PC-3 (cell line): ENCODE measurements around the gene PAX5. TPM values are rescaled to one million over a fixed set of nuclear protein-coding genes. Genes with fewer than 3 reads are reported as not detected.
"Not testable (repeated sequence)": the region's sequence is repeated elsewhere in the genome, so short reads cannot be mapped to it uniquely, and the experiment has no call there.

Experiments
- ATAC-seq: fragments of 200-7000 bp; cut with Tn5 transposase; 2 replicates; pipeline ENCODE4 v1.9.1; 2020; ENCODE audit warnings: mild to moderate bottlenecking, moderate library complexity
- BruUV-seq: library from RNA; stranded (reverse); fragments of 400-500 nt; replicated peaks from 2 replicates; lab custom pipeline; 2021; lab: Mats Ljungman, UMichigan
- CTCF ChIA-PET: fragments of 300-600 bp; sonication (Branson Sonifier 250); formaldehyde crosslinking; loops from one replicate; lab custom pipeline; 2022; ENCODE audit warnings: antibody characterized with exemption; lab: Charles Lee
- POLR2A ChIA-PET: fragments of 300-600 bp; sonication (Branson Sonifier 250); formaldehyde crosslinking; loops from one replicate; lab custom pipeline; 2022; ENCODE audit warnings: antibody characterized with exemption; ENCODE audit not compliant: unreplicated experiment; lab: Charles Lee
- DNase-seq: peaks from one replicate; pipeline ENCODE4 v3.0.0-alpha.2; 2015
- H2AFZ ChIP-seq: fragments of 300-600 bp; sonication (generic); 2 replicates; pipeline ENCODE4 v1.6.0; 2016; ENCODE audit warnings: antibody characterized with exemption, low read length
- H3F3A ChIP-seq: fragments of 300-600 bp; sonication (generic); one replicate; pipeline ENCODE4 v1.6.0; 2017; ENCODE audit warnings: antibody characterized with exemption, low read length, control low read depth, mild to moderate bottlenecking; ENCODE audit not compliant: unreplicated experiment
- H3K27ac ChIP-seq: fragments of 300-600 bp; sonication (generic); 2 replicates; pipeline ENCODE4 v1.5.1; 2016; ENCODE audit warnings: mild to moderate bottlenecking, low read length
- H3K27me3 ChIP-seq: fragments of 300-600 bp; sonication (generic); 2 replicates; pipeline ENCODE4 v1.6.1; 2016; ENCODE audit warnings: low read length, mixed read lengths
- H3K36me3 ChIP-seq: fragments of 300-600 bp; sonication (generic); 2 replicates; pipeline ENCODE4 v1.6.1; 2016; ENCODE audit warnings: low read depth, mixed run types, low read length, mixed read lengths
- H3K4me1 ChIP-seq: fragments of 300-600 bp; sonication (generic); 2 replicates; pipeline ENCODE4 v1.5.1; 2016; ENCODE audit warnings: low read length; ENCODE audit not compliant: insufficient read depth
- H3K4me2 ChIP-seq: fragments of 300-600 bp; sonication (generic); 2 replicates; pipeline ENCODE4 v1.6.0; 2016; ENCODE audit warnings: low read length
- H3K4me3 ChIP-seq: fragments of 300-600 bp; sonication (generic); 2 replicates; pipeline ENCODE4 v1.5.1; 2016; ENCODE audit warnings: mild to moderate bottlenecking, low read length, mixed read lengths
- H3K79me2 ChIP-seq: fragments of 300-600 bp; sonication (generic); 2 replicates; pipeline ENCODE4 v1.6.1; 2017; ENCODE audit warnings: low read length, mixed read lengths
- H3K9ac ChIP-seq: fragments of 300-600 bp; sonication (generic); 2 replicates; pipeline ENCODE4 v1.6.0; 2016; ENCODE audit warnings: mild to moderate bottlenecking, low read length
- H3K9me2 ChIP-seq: fragments of 300-600 bp; sonication (generic); replicated peaks from 2 replicates; pipeline ENCODE4 v1.6.1; 2016; ENCODE audit warnings: mixed run types, low read length, mixed read lengths
- H3K9me3 ChIP-seq: fragments of 300-600 bp; sonication (generic); 2 replicates; pipeline ENCODE4 v1.6.1; 2016; ENCODE audit warnings: low read length, mixed read lengths
- H4K20me1 ChIP-seq: fragments of 300-600 bp; sonication (generic); 2 replicates; pipeline ENCODE4 v1.6.1; 2016; ENCODE audit warnings: low read length, mixed read lengths
- CTCF ChIP-seq: fragments of 300-600 bp; sonication (generic); conservative IDR thresholded peaks from 2 replicates; pipeline ENCODE4 v1.5.1; 2017; ENCODE audit warnings: antibody characterized with exemption, low read depth, mild to moderate bottlenecking, low read length
- EZH2 ChIP-seq: fragments of 300-600 bp; sonication (generic); IDR thresholded peaks from one replicate; pipeline ENCODE4 v1.6.1; 2017; ENCODE audit warnings: antibody characterized with exemption, mild to moderate bottlenecking, low read length; ENCODE audit not compliant: unreplicated experiment
- EZH2phosphoT487 ChIP-seq: fragments of 300-600 bp; sonication (generic); IDR thresholded peaks from 2 replicates; pipeline ENCODE4 v1.6.1; 2018; ENCODE audit warnings: mild to moderate bottlenecking, antibody characterized with exemption, low read length, borderline replicate concordance
- intact Hi-C: fragments of 100-400 bp; cut with micrococcal nuclease; formaldehyde crosslinking; loops from 2 replicates; pipeline ENCODE4 v1.9.0; 2023
- total RNA-seq: library from RNA; depleted of rRNA; stranded (reverse); fragments of >200 nt; gene quantifications from 2 replicates; pipeline ENCODE4 v1.2.3, GENCODE V29; 2014

The PAX5 gene
- total RNA-seq, 1 experiment from 2014 or later = not detected

GRCh38 chr9:37082214-37082765 is 48.2 kb upstream of the PAX5 start:
- peaks cover 53% of the 10 kb centered on the region for H3K79me2 ChIP-seq
- POLR2A ChIA-PET = interaction anchor here (0.6 to 0.7 kb wide), 2 partner anchors 329 to 991 kb away, joined by 3 read pairs; no protein-coding TSS in a partner anchor

DNA sequence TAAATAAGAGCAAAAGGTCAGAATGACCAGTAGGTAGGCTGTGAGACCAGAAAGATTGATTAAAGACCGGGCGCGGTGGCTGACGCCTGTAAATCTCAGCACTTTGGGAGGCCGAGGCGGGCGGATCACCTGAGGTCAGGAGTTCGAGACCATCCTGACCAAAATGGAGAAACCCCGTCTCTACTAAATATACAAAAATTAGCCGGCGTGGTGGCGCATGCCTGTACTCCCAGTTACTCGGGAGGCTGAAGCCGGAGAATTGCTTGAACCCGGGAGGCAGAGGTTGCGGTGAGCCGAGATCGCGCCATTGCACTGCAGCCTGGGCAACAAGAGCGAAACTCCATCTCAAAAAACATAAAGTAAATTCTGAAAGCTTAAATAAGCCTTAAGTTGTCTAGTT is 47.4 kb upstream of the PAX5 start:
- H3K36me3 ChIP-seq, BruUV-seq, DNase-seq, H3K9ac ChIP-seq, H3K9me3 ChIP-seq, H3K9me2 ChIP-seq, H2AFZ ChIP-seq, ATAC-seq, H4K20me1 ChIP-seq, H3K27me3 ChIP-seq, H3K27ac ChIP-seq, intact Hi-C loops, H3F3A ChIP-seq, CTCF ChIA-PET: not testable (repeated sequence)
- peak overlapping the region; percentile 90 for H3K4me2 ChIP-seq
- peak overlapping the region; percentile 99; the same call in 1 of the 2 replicates for H3K4me3 ChIP-seq
- POLR2A ChIA-PET = interaction anchor here (0.7 kb wide), 1 partner anchor 330 kb away, joined by 3 read pairs; no protein-coding TSS in a partner anchor
- peaks cover 53% of the 10 kb centered on the region for H3K79me2 ChIP-seq
- H3K4me1 ChIP-seq = 0 out of 2 replicates have a peak, but pooled peaks cover 13% of the 10 kb centered on the region

More at GRCh38 chr9:37082214-37082765, 48.2 kb upstream of the PAX5 start:
- DNase-seq = no peak
- intact Hi-C loops = no loop called here
- no peak overlapping the region for H2AFZ ChIP-seq
- H3K4me1 ChIP-seq = 0 out of 2 replicates have a peak, but pooled peaks cover 13% of the 10 kb centered on the region
- H4K20me1 ChIP-seq = no peaks in the 10 kb centered on the region
- H3K4me3 ChIP-seq = no peak overlapping the region
- no peaks in the 10 kb centered on the region for H3K9me2 ChIP-seq
- no peak for ATAC-seq
- peaks cover 8% of the 10 kb centered on the region for H3K36me3 ChIP-seq
- CTCF ChIA-PET = no interaction called here
- peak overlapping the region; percentile 90; the same call in 1 of the 2 replicates for H3K4me2 ChIP-seq
- H3F3A ChIP-seq = no peaks in the 10 kb centered on the region
- no peak overlapping the region for H3K27ac ChIP-seq
- H3K9me3 ChIP-seq = no peaks in the 10 kb centered on the region
- TF ChIP-seq EZH2 (no peak), CTCF (no peak), EZH2phosphoT487 (no peak)
- H3K9ac ChIP-seq = no peak overlapping the region
- no peaks in the 10 kb centered on the region for H3K27me3 ChIP-seq
- BruUV-seq = no TSS peak

DNA sequence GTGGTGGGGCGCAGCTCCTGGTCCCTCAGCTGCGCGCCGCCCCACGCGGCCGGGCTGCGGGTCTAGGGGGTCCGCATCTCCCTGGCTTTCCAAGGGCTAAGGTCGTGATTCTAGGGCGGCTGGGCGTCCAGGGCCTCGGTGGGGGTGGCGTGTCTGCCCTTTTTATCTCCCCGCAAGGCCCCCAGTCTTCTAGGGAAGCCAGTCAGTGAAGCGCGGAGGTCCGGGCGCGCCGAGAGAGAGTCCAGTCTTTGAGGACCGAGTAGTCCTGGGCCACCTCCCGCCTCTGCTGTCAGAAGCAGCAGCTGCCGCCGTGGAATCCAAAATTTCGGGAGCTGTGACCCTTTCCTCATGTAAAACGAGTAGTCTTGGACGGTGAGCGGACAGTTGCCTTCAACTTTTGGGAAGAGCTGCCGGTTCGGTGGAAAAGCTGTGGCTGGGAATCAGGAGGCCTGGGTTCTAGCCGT is 46.1 kb upstream of the PAX5 start:
- TSS peak; percentile 49 for BruUV-seq
- H2AFZ ChIP-seq = peak overlapping the region; percentile 99
- H4K20me1 ChIP-seq, H3K9me2 ChIP-seq, H3F3A ChIP-seq, H3K27me3 ChIP-seq, intact Hi-C loops, CTCF ChIA-PET, POLR2A ChIA-PET, H3K36me3 ChIP-seq, H3K9me3 ChIP-seq: not testable (repeated sequence)
- H3K9ac ChIP-seq = peak overlapping the region; percentile 86
- DNase-seq (peak; percentile 11), ATAC-seq (peak; percentile 29)
- H3K4me2 ChIP-seq = peak overlapping the region; percentile 90
- H3K79me2 ChIP-seq = peaks cover 51% of the 10 kb centered on the region
- peak overlapping the region; percentile 99 for H3K4me3 ChIP-seq
- H3K27ac ChIP-seq = peak overlapping the region; percentile 25; the same call in 1 of the 2 replicates
- 0 out of 2 replicates have a peak, but pooled peaks cover 13% of the 10 kb centered on the region for H3K4me1 ChIP-seq
